Psoas muscle (tissue), 8 donors: ENCODE data around the gene POTED. TPM values are rescaled to one million over a fixed set of nuclear protein-coding genes. Genes with fewer than 3 reads are reported as not detected.
"Not testable (repeated sequence)": the region's sequence is repeated elsewhere in the genome, so short reads cannot be mapped to it uniquely, and the experiment has no call there.

Experiments used
- ATAC-seq, 4 donors: fragments of 200-7000 bp; cut with Tn5 transposase; one replicate each; pipeline ENCODE4 v1.9.1; 2020; ENCODE audit warnings: moderate library complexity in 3 of 4, mild to moderate bottlenecking in 2 of 4
- DNase-seq, 2 donors: peaks; one replicate each; pipeline ENCODE4 v3.0.0-alpha.2; 2020
- H3K27ac ChIP-seq: fragments of 200-600 bp; one replicate; pipeline ENCODE4 v1.8.0; 2022
- H3K27me3 ChIP-seq, 3 donors: fragments of 200-600 bp in 1 of 3; one replicate each; pipeline versions ENCODE4 v1.6.1 to v1.8.0; 2013 to 2022; ENCODE audit warnings: low read length in 2 of 3, mild to moderate bottlenecking in 2 of 3, moderate library complexity in 1 of 3; ENCODE audit not compliant: insufficient read depth in 3 of 3
- H3K36me3 ChIP-seq, 2 donors: fragments of 200-600 bp in 1 of 2; one replicate each; pipeline versions ENCODE4 v1.6.1 to v1.8.0; 2013 to 2022; ENCODE audit warnings: low read depth in 1 of 2, mild to moderate bottlenecking in 1 of 2, moderate library complexity in 1 of 2; ENCODE audit not compliant: insufficient read depth in 1 of 2
- H3K4me1 ChIP-seq: fragments of 200-600 bp; one replicate; pipeline ENCODE4 v1.8.0; 2022
- H3K4me3 ChIP-seq: fragments of 200-600 bp; one replicate; pipeline ENCODE4 v1.8.0; 2022; ENCODE audit warnings: mild to moderate bottlenecking
- H3K9me3 ChIP-seq: fragments of 200-600 bp; one replicate; pipeline ENCODE4 v1.8.0; 2022
- WGBS, 3 donors: extraction: QIAGEN DNeasy Blood & Tissue Kit; methylation state at CpG; one replicate each; pipeline versions ENCODE4 v1.1.6 to v1.1.7; 2013; 5-methylcytosine and 5-hydroxymethylcytosine counted together
- intact Hi-C, 2 donors: fragments of 100-400 bp; cut with DNase I; formaldehyde crosslinking; loops; one replicate each; pipeline versions ENCODE4 v1.11.0 to v1.14.2; 2022
- long read RNA-seq, 2 donors: library from polyadenylated mRNA; unstranded; transcript quantifications; one replicate each; pipeline ENCODE4 v2.0.0, GENCODE V29; 2021
- polyA plus RNA-seq, 3 donors: library from polyadenylated mRNA; stranded (reverse); fragments of 200-250 nt; gene quantifications; one replicate each; pipeline ENCODE4 v1.2.3, GENCODE V29; 2013
- total RNA-seq, 4 donors: library from RNA; stranded (reverse); fragmentation: NEBNext Ultra II Directional in 2 of 4; extraction: Animal tissue kit (Norgen Biotek cat#: 25700) in 2 of 4; gene quantifications; one replicate each; pipeline versions ENCODE4 v1.2.1 to v1.2.4, GENCODE V29; 2021 to 2023
- donor health status: healthy with polysubstance abuse.
- donor health status: DM: no; HTN: no; CAD: no; lungs with moderate emphysema.
- donor health status: Bipolar disorder and iron deficiency.
- donor health status: healthy.
- donor health status: DM: yes; HTN: yes; CAD: no.
- donor health status: DM: no; HTN: no; CAD: no.
- donor health status: DM: no; HTN: no; CAD: no.
- donor health status: DM: yes; HTN: yes; CAD: no.

Gene POTED
- total RNA-seq (not detected), polyA plus RNA-seq (not detected)
- long read RNA-seq, donor 1, result 0 reads
- long read RNA-seq, donor 2, result 0 reads

GRCh38 chr21:13609477-13609876 is at the start of gene POTED:
Gene POTED, plus strand, starts transcription at chr21:13609777. Its CDS starts 452 bp downstream, at chr21:13610229.
- H3K9me3 ChIP-seq, H3K36me3 ChIP-seq, ATAC-seq, H3K27me3 ChIP-seq, intact Hi-C loops, H3K4me3 ChIP-seq, H3K4me1 ChIP-seq, H3K27ac ChIP-seq: not testable (repeated sequence)
- peak in 1 of 2 donors; percentile 2 for DNase-seq
- 80 to 88% (median 84%) methylated on average over 7 to 34 of the region's 42 CpGs for WGBS, 3 donors

GRCh38 chr21:13650101-13650500 is 40.5 kb downstream of the POTED start:
- ATAC-seq, H3K36me3 ChIP-seq, H3K27me3 ChIP-seq, H3K4me3 ChIP-seq, H3K9me3 ChIP-seq, intact Hi-C loops, H3K4me1 ChIP-seq, DNase-seq, H3K27ac ChIP-seq: not testable (repeated sequence)
- 89 to 90% methylated on average over 2 to 3 of the region's 5 CpGs; no CpG with 5 or more reads in 1 of the 3 donors for WGBS, 3 donors

GRCh38 chr21:13651746-13652145 is 42.2 kb downstream of the POTED start:
- WGBS, 3 donors, result 74 to 79% (median 74%) methylated on average over 3 to 6 of the region's 6 CpGs
- H3K27me3 ChIP-seq, H3K4me1 ChIP-seq: not testable (repeated sequence)

More at GRCh38 chr21:13651746-13652145, 42.2 kb downstream of the POTED start:
- H3K27ac ChIP-seq, H3K36me3 ChIP-seq, H3K4me3 ChIP-seq, intact Hi-C loops, DNase-seq, ATAC-seq, H3K9me3 ChIP-seq: not testable (repeated sequence)
